Measurements from ENCODE around the gene BLOC1S5.

DNA sequence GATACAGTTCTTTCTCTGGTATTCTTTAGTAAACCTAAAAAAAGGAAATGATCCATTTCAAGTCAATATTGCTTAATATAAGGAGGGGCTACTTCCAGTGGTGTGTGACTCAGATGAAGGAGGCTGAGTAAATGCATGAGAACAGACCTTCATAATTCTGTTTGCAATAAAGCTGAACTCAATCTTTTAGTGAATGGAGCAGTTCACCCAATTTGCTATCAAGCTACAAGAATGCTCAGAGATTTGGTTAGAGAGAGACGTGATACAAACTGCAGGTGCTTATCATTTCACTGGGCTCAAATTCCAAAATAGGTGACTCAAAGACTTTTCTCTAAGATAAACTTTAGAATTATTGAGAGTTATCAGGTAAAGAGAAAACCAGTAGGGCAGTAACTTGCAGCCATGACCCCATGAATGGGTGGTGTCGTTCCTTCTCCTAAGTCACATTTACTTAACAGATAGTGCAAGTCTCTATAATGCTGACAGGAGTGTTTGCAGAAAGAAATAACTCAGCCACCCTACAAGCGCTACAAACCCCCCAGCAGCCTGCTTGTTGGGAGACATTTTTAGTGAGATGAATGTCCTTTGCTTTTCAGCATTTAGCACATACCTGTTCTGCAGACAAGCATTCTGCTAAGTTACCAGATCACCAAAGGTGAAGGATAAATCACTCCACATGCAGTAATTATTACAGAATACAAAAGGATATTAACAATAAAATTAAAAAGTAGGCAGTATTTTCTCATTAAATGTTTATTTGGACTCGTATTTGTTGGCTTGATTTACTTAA lies 16.4 kb upstream of the BLOC1S5 start:
- TF ChIP-seq, protein P1, sequence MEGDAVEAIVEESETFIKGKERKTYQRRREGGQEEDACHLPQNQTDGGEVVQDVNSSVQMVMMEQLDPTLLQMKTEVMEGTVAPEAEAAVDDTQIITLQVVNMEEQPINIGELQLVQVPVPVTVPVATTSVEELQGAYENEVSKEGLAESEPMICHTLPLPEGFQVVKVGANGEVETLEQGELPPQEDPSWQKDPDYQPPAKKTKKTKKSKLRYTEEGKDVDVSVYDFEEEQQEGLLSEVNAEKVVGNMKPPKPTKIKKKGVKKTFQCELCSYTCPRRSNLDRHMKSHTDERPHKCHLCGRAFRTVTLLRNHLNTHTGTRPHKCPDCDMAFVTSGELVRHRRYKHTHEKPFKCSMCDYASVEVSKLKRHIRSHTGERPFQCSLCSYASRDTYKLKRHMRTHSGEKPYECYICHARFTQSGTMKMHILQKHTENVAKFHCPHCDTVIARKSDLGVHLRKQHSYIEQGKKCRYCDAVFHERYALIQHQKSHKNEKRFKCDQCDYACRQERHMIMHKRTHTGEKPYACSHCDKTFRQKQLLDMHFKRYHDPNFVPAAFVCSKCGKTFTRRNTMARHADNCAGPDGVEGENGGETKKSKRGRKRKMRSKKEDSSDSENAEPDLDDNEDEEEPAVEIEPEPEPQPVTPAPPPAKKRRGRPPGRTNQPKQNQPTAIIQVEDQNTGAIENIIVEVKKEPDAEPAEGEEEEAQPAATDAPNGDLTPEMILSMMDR (IDR thresholded peaks at IDR 0.05; ENCODE audit: low read depth, low read length) = no peak
- TF ChIP-seq EZH2phosphoT487 (IDR thresholded peaks at IDR 0.05; ENCODE audit: low read depth) = no peak

All from OCI-LY3 (cell line).